ENCODE results near the gene E2F1.

Gene E2F1

DNA sequence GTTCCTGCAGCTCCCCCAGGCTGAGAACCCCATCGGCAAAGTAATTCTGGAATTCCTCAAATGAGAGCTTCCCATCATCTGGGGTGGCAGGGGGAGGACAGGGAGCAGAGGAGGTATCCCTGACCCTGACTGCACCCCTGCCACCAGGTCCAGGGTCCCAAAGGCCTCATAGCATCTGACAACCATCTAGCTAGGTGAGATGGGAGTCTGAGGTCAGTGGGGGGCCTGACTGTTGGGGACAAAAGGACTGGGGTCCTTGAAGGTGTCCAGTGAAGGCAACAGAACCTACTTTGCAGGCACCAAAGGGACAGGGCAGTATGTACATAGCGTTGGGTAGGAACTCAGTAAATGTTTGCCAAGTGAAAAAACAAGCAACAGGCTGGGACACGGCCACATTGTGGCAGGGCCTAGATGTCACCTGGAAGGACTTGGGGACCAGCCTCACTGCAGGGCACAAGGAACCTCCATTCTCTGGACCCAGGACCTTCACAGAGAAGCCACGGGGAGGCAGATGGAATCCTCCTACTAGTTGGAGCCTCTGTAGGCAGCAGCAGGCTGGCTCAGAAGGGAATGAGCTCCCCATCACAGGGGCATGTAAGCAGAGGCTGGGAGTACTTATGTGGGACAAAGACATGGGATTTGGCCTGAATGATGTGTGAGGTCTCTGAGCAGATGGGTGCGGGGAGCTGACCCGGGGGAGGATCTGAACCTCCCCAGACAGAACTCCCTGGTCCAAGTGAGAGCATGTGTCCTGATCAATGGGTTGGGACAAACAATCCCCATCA is 15.3 kb downstream of the E2F1 start:
- no peak for DNase-seq (ENCODE audit: low read depth in 2 of 2)
- TF ChIP-seq CTCF (IDR thresholded peaks at IDR 0.05; ENCODE audit: low read depth, low read length): no peak

DNA sequence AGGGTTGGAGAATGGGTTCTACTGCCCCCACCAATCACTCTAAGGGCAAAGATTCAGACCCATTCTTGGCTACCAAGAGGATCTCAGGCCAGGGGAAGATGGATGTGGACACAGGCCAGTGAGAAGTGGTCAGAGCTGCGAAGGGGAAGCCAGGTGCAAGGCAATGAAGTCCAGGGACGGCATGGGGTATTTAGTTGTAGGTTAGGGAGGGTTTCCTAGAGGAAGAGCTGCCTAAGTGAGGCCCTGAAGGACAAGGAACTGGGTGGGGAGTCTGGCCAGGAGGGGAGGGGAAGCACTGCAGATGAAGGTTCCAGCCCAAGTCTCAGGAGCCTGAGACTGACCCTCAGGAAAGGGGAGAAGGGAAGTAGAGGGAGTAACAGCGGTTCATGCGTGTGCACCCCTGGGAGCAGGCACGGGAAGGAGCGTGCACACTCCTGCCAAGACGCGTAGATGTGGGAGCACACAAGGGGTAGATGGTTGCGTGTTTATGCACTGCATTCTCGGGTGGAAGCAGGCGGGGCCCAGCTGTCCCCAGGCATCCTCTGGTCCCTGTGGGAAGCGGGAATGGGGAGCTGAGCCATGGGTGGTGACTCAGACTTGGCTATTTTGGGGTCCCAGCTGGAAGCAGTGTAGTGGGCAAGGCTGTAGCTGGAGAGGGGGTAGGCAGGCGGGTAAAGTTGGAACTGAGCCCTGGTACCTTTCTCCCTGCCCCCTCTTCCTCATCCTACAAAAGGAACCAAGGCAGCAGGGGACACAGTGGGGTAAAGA is 16.1 kb downstream of the E2F1 start:
- TF ChIP-seq CTCF (IDR thresholded peaks at IDR 0.05; ENCODE audit: low read depth, low read length): no peak
- no peak overlapping the region for H3K4me3 ChIP-seq (replicated peaks in 1 of 2; ENCODE audit: low read depth in 2 of 2, low read length in 2 of 2)
- DNase-seq (ENCODE audit: low read depth in 2 of 2): no peak

More for the DNA sequence above, 15.3 kb downstream of the E2F1 start:
- no peak overlapping the region for H3K4me3 ChIP-seq (replicated peaks in 1 of 2; ENCODE audit: low read depth in 2 of 2, low read length in 2 of 2)

DNA sequence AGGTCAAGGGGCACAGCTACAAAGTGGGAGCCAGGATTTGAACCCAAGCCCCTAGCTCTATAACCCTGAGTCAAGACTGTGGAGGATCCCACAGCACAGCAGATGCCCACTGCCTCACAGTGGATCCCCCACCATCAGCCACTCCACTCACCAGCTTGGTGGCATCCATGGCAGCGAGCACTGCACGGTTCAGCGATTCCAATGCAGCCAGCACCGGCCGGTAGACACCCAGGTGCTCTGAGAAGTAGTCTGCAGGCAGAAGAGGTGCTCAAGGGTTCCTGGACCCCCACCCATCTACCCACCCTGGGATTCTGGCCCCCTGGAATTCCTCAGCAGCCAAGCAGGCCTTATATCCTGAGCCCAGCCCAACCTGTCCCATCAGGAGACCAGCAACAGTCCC is 17.0 kb downstream of the E2F1 start:
- no peak overlapping the region for H3K4me3 ChIP-seq (replicated peaks in 1 of 2; ENCODE audit: low read depth in 2 of 2, low read length in 2 of 2)
- no peak for TF ChIP-seq CTCF (IDR thresholded peaks at IDR 0.05; ENCODE audit: low read depth, low read length)
- no peak for DNase-seq (ENCODE audit: low read depth in 2 of 2)

DNA sequence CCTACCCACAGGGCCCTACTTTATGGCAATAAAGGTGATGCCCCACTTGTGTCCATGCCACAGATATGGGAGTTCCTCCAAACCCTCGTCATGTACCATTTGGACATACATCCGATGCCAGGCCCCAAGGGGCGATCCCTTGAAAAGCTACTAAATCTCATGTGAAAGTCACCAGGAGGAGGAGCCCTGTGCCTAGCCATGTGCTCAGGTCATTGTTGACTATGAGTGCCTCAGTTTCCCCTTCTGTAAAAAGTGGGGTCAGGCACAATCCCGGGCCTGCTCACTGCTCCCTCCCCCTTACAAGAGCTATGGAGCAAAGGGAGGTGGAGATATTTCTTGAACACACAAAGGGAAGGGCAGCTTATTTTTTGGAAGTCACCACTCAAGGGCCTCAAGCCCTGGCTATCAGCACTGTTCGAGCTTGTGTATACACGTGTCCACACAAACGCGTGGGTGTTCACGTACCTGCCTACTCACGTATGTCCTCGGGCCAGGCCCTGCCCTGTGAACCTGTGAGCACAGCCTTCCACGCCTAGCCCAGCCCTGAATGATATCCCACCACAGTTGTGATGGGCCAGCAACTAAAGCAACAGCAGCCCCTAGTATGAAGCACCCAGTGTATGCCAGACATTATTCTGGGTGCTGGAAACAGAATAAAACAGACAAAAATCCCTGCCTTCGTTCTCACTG is 17.6 kb downstream of the E2F1 start:
- no peak for TF ChIP-seq CTCF (IDR thresholded peaks at IDR 0.05; ENCODE audit: low read depth, low read length)
- H3K4me3 ChIP-seq (replicated peaks in 1 of 2; ENCODE audit: low read depth in 2 of 2, low read length in 2 of 2): no peak overlapping the region

GRCh38 chr20:33667676-33668465 is 18.3 kb downstream of the E2F1 start:
- peak; percentile 78 to 82 for DNase-seq (ENCODE audit: low read depth in 2 of 2)
- TF ChIP-seq CTCF (IDR thresholded peaks at IDR 0.05; ENCODE audit: low read depth, low read length): peak; percentile 83
- H3K4me3 ChIP-seq (replicated peaks in 1 of 2; ENCODE audit: low read depth in 2 of 2, low read length in 2 of 2): peak overlapping the region; percentile 33 to 57

More for the DNA sequence above, 17.6 kb downstream of the E2F1 start:
- no peak for DNase-seq (ENCODE audit: low read depth in 2 of 2)

- peak overlapping the region; percentile 38 to 57 for H3K4me3 ChIP-seq (replicated peaks in 1 of 2; ENCODE audit: low read depth in 2 of 2, low read length in 2 of 2)
- no peak for DNase-seq (ENCODE audit: low read depth in 2 of 2)
- TF ChIP-seq CTCF (IDR thresholded peaks at IDR 0.05; ENCODE audit: low read depth, low read length): no peak
Observed at GRCh38 chr20:33667245-33667675, 18.9 kb downstream of the E2F1 start.
